ENCODE data around the gene FBXO7. TPM values are rescaled to one million over a fixed set of nuclear protein-coding genes. Genes with fewer than 3 reads are reported as not detected.
A peak's percentile ranks its signal among the peaks of the same experiment; 100 is the strongest.

The FBXO7 gene
- total RNA-seq, 4 donors from 2014 or later, result 73.4 to 95.1 (median 87.3) TPM

DNA sequence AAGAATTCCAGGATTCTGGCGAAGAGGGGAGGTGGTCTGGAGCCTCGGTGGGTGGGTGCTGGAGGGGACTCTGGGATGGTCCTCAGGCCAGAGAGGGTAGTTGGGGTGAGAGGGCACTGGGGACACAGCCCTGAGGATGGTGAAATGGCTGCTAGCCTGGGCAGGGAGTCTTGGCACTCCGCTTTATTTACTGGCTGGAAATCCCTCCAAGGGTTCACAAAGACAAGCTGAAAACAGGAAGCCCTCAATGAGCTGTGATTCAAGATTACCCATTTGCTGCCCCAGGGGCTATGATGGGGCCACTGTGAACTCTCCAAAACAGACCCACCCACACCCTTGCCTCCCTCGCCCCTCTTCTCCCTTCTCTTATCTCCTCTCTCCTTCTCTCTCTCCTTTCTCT lies 71.9 kb downstream of the FBXO7 start:
- Histone ChIP-seq H3K36me3 (no peaks in the 10 kb centered on the region), H3K4me1 (peaks cover 0 to 41% (median 14%) of the 10 kb centered on the region in 3 donors), H3K27me3 (no peaks in the 10 kb centered on the region), H3K27ac (peak overlapping the region in 3 of 4 donors; percentile 50 to 62 (median 60)), H3K9me3 (no peaks in the 10 kb centered on the region), H3K4me3 (no peak overlapping the region)
- WGBS, 2 donors (ENCODE audit: low coverage in 1 of 2), result 50 to 83% methylated on average over 1 to 4 of the region's 4 CpGs
- TF ChIP-seq CTCF (IDR thresholded peaks at IDR 0.05) (no peak), POLR2A (IDR thresholded peaks at IDR 0.05) (no peak), POLR2AphosphoS5 (IDR thresholded peaks at IDR 0.05) (no peak), EP300 (IDR thresholded peaks at IDR 0.05) (no peak)
- ATAC-seq, result no peak

DNA sequence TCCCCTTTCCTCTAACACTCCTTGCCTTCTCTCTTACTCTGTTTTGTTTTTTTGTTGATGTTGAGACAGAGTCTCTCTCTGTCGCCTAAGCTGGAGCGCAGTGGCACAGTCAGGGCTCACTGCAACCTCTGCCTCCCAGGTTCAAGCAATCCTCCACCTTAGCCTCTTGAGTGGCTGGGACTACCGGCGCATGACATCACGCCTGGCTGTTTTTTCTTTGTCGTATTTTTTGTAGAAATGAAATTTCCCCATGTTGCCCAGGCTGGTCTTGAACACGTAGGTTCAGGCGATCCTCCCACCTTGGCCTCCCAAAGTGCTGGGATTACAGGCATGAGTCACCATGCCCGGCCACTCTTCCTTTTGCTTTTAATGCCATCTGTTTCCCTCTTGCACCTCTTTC lies 72.3 kb downstream of the FBXO7 start:
- peak overlapping the region in 3 of 4 donors; percentile 50 to 62 (median 60) for H3K27ac ChIP-seq
- no peak for TF ChIP-seq POLR2A (IDR thresholded peaks at IDR 0.05)
- TF ChIP-seq POLR2AphosphoS5 (IDR thresholded peaks at IDR 0.05), result no peak
- TF ChIP-seq EP300 (IDR thresholded peaks at IDR 0.05), result no peak
- ATAC-seq, result no peak
- 91 to 92% methylated on average over 8 of the region's 9 CpGs for WGBS, 2 donors (ENCODE audit: low coverage in 1 of 2)
- H3K27me3 ChIP-seq, result no peaks in the 10 kb centered on the region
- H3K9me3 ChIP-seq, result no peaks in the 10 kb centered on the region
- H3K4me1 ChIP-seq, result peaks cover 0 to 37% (median 14%) of the 10 kb centered on the region in 3 donors
- no peaks in the 10 kb centered on the region for H3K36me3 ChIP-seq
- H3K4me3 ChIP-seq, result no peak overlapping the region

DNA sequence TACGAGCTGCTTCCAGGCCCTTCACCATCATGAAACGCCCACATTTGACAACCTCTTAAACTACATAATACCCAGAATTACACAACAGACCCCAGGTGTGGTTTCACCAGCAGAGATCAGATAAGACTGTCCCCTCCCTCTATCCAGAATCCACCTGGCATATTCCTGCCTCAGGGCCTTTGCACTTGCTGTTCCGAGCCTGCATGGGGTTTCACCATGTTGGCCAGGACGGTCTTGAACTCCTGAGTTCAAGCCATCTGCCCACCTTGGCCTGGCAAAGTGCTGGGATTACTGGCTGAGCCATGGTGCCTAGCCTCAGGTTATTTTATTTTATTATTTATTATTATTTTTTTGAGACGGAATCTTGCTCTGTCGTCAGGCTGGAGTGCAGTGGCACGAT lies 73.4 kb downstream of the FBXO7 start:
- Histone ChIP-seq H3K27ac (no peak overlapping the region), H3K27me3 (no peaks in the 10 kb centered on the region), H3K4me1 (peaks cover 0 to 26% (median 10%) of the 10 kb centered on the region in 3 donors), H3K4me3 (no peak overlapping the region), H3K9me3 (no peaks in the 10 kb centered on the region), H3K36me3 (no peaks in the 10 kb centered on the region)
- ATAC-seq, result no peak
- 81 to 96% methylated on average over 4 to 6 of the region's 7 CpGs for WGBS, 2 donors (ENCODE audit: low coverage in 1 of 2)
- TF ChIP-seq POLR2A (IDR thresholded peaks at IDR 0.05) (no peak), POLR2AphosphoS5 (IDR thresholded peaks at IDR 0.05) (no peak), CTCF (IDR thresholded peaks at IDR 0.05) (no peak), EP300 (IDR thresholded peaks at IDR 0.05) (no peak)

Other genes starting within 250 kb of the FBXO7 start
- gene SLC5A4, start 219.5 kb upstream of the FBXO7 start, total RNA-seq, result under 1 TPM in 2 of 4 donors, not detected in 2; 0.39 to 0.78 TPM
- gene RFPL3, start 116.9 kb upstream of the FBXO7 start, total RNA-seq, result not detected
- gene RTCB, start 62.6 kb upstream of the FBXO7 start, total RNA-seq, result 10 to 100 TPM; 66.9 to 83.4 (median 68.9) TPM
- gene BPIFC, start 10.4 kb upstream of the FBXO7 start, total RNA-seq, result not detected

Measured in gastroesophageal sphincter (tissue), 4 donors.